ENCODE results near the gene ZKSCAN3. TPM values are rescaled to one million over a fixed set of nuclear protein-coding genes. Genes with fewer than 3 reads are reported as not detected.

ZKSCAN3 gene
- total RNA-seq, 1 experiment from 2014 or later: 11.2 TPM

DNA sequence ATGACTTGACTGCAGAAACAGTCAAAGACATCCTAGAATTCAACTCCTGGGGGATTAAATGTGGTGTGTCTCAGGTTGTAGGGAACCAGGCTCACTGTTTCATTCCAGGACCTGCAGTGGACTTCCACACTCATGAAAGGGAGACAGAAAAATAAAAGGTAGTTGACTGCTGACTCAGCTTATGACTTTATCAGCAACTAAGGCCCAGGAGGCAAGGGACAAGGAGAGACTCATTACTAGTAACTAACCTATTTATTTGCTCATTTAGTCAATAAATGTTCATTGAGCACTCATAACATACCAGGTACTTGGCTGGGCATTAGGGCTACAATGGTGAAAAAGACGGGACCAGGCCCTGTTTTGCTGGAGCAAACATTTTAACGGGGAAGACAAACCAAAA is 16.7 kb upstream of the ZKSCAN3 start:
- Histone ChIP-seq H3K27ac (ENCODE audit: low read depth, low read length) (no peak overlapping the region), H4K20me1 (ENCODE audit: insufficient read depth) (no peaks in the 10 kb centered on the region), H3K79me2 (ENCODE audit: insufficient read depth, low read length) (peaks cover 5% of the 10 kb centered on the region; the same call in 1 of the 2 replicates), H3K9me3 (ENCODE audit: control insufficient read depth in 1 of 2, insufficient read depth in 1 of 2, low read depth in 1 of 2, low read length in 2 of 2) (no peaks in the 10 kb centered on the region), H3K4me2 (ENCODE audit: low read length) (no peak overlapping the region), H3K36me3 (ENCODE audit: control insufficient read depth in 1 of 2, insufficient read depth in 2 of 2, low read length in 2 of 2) (no peaks in the 10 kb centered on the region), H3K9me2 (ENCODE audit: insufficient read depth) (no peaks in the 10 kb centered on the region), H3K4me1 (ENCODE audit: control insufficient read depth in 1 of 2, insufficient read depth in 2 of 2, low read length in 2 of 2) (peaks cover 13 to 19% of the 10 kb centered on the region in 2 experiments; a peak in 3 of 4 replicates), H3K9ac (ENCODE audit: low read length) (no peak overlapping the region), H3K4me3 (replicated peaks in 1 of 2; ENCODE audit: low read depth in 1 of 2, low read length in 2 of 2) (no peak overlapping the region), H3K27me3 (ENCODE audit: insufficient read depth, low read length) (no peaks in the 10 kb centered on the region), H2AFZ (ENCODE audit: low read depth, low read length, poor library complexity, severe bottlenecking) (no peak overlapping the region)
- intact Hi-C loops (cut with micrococcal nuclease): no loop called here
- ChIA-PET CTCF (no interaction called here), RAD21 (ENCODE audit: low non-redundant PET in 1 of 2, low total read pairs in 2 of 2, uncharacterized antibody in 2 of 2, unreplicated experiment in 2 of 2) (no interaction called here), POLR2A (no interaction called here)
- no TSS peak for BruUV-seq (replicated peaks)
- TF ChIP-seq EZH2 (IDR thresholded peaks at IDR 0.05): no peak
- no peak for TF ChIP-seq EZH2phosphoT487 (IDR thresholded peaks at IDR 0.05; ENCODE audit: borderline replicate concordance)
- no peak for TF ChIP-seq EGR1 (IDR thresholded peaks at IDR 0.05; ENCODE audit: low read depth)
- DNase-seq (ENCODE audit: low read depth, low spot score) (no peak), ATAC-seq (no peak)

DNA sequence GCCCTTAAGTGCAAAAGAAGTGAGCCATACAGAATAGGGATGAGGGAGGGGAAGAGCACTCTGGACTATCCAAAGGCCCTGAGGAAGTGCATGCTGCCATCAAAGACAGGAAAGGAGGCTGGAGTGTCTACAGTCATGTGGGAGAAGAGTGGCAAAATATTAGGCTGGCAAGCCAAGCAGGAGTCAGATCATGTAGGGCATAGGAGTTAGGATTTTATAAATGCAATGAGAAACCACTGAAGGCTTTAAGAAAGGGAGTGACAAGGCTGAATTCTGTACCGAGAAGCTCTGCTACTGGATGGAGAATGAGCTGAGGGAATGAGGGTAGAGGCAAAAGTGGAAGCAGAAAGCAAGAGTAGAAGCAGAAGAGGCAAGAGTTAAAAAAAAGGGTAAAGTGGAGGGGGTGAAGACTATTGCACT is 16.1 kb upstream of the ZKSCAN3 start:
- CTCF ChIA-PET: no interaction called here
- Histone ChIP-seq H3K36me3 (ENCODE audit: control insufficient read depth in 1 of 2, insufficient read depth in 2 of 2, low read length in 2 of 2) (no peaks in the 10 kb centered on the region), H3K27me3 (ENCODE audit: insufficient read depth, low read length) (no peaks in the 10 kb centered on the region), H3K4me3 (replicated peaks in 1 of 2; ENCODE audit: low read depth in 1 of 2, low read length in 2 of 2) (no peak overlapping the region), H3K27ac (ENCODE audit: low read depth, low read length) (no peak overlapping the region), H3K9ac (ENCODE audit: low read length) (no peak overlapping the region), H2AFZ (ENCODE audit: low read depth, low read length, poor library complexity, severe bottlenecking) (no peak overlapping the region), H3K9me3 (ENCODE audit: control insufficient read depth in 1 of 2, insufficient read depth in 1 of 2, low read depth in 1 of 2, low read length in 2 of 2) (no peaks in the 10 kb centered on the region), H3K4me2 (ENCODE audit: low read length) (no peak overlapping the region), H3K9me2 (ENCODE audit: insufficient read depth) (no peaks in the 10 kb centered on the region), H3K4me1 (ENCODE audit: control insufficient read depth in 1 of 2, insufficient read depth in 2 of 2, low read length in 2 of 2) (peaks cover 13 to 19% of the 10 kb centered on the region in 2 experiments; a peak in 3 of 4 replicates), H4K20me1 (ENCODE audit: insufficient read depth) (no peaks in the 10 kb centered on the region), H3K79me2 (ENCODE audit: insufficient read depth, low read length) (peaks cover 5% of the 10 kb centered on the region; the same call in 1 of the 2 replicates)
- RAD21 ChIA-PET (ENCODE audit: low non-redundant PET in 1 of 2, low total read pairs in 2 of 2, uncharacterized antibody in 2 of 2, unreplicated experiment in 2 of 2): no interaction called here
- no TSS peak for BruUV-seq (replicated peaks)
- POLR2A ChIA-PET: no interaction called here
- no peak for ATAC-seq
- no peak for DNase-seq (ENCODE audit: low read depth, low spot score)
- intact Hi-C loops (cut with micrococcal nuclease): no loop called here
- TF ChIP-seq ELF1 (IDR thresholded peaks at IDR 0.05; ENCODE audit: borderline replicate concordance, low read depth) (no peak), YY1 (IDR thresholded peaks at IDR 0.05; ENCODE audit: extremely low read depth, insufficient replicate concordance, low read depth, low read length) (no peak), SP1 (IDR thresholded peaks at IDR 0.05; ENCODE audit: low read depth) (no peak), TCF7L2 (IDR thresholded peaks at IDR 0.05; ENCODE audit: borderline replicate concordance, extremely low read depth, insufficient read depth, insufficient read length) (no peak), POLR2A (IDR thresholded peaks at IDR 0.05; ENCODE audit: borderline replicate concordance, extremely low read depth, insufficient read depth, insufficient read length) (no peak), RAD21 (IDR thresholded peaks at IDR 0.05; ENCODE audit: low read depth) (no peak), SRF (IDR thresholded peaks at IDR 0.05; ENCODE audit: low read depth) (no peak), ZNF274 (IDR thresholded peaks at IDR 0.05; ENCODE audit: low read depth, low read length) (no peak), CBX3 (IDR thresholded peaks at IDR 0.05; ENCODE audit: low read depth) (no peak), ZFX (IDR thresholded peaks at IDR 0.05) (no peak), SIN3A (IDR thresholded peaks at IDR 0.05; ENCODE audit: low read depth) (no peak)
- TF ChIP-seq, protein P1, sequence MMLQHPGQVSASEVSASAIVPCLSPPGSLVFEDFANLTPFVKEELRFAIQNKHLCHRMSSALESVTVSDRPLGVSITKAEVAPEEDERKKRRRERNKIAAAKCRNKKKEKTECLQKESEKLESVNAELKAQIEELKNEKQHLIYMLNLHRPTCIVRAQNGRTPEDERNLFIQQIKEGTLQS (IDR thresholded peaks at IDR 0.05): no peak
- TF ChIP-seq, protein P2, sequence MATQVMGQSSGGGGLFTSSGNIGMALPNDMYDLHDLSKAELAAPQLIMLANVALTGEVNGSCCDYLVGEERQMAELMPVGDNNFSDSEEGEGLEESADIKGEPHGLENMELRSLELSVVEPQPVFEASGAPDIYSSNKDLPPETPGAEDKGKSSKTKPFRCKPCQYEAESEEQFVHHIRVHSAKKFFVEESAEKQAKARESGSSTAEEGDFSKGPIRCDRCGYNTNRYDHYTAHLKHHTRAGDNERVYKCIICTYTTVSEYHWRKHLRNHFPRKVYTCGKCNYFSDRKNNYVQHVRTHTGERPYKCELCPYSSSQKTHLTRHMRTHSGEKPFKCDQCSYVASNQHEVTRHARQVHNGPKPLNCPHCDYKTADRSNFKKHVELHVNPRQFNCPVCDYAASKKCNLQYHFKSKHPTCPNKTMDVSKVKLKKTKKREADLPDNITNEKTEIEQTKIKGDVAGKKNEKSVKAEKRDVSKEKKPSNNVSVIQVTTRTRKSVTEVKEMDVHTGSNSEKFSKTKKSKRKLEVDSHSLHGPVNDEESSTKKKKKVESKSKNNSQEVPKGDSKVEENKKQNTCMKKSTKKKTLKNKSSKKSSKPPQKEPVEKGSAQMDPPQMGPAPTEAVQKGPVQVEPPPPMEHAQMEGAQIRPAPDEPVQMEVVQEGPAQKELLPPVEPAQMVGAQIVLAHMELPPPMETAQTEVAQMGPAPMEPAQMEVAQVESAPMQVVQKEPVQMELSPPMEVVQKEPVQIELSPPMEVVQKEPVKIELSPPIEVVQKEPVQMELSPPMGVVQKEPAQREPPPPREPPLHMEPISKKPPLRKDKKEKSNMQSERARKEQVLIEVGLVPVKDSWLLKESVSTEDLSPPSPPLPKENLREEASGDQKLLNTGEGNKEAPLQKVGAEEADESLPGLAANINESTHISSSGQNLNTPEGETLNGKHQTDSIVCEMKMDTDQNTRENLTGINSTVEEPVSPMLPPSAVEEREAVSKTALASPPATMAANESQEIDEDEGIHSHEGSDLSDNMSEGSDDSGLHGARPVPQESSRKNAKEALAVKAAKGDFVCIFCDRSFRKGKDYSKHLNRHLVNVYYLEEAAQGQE (IDR thresholded peaks at IDR 0.05; ENCODE audit: low read depth): no peak
- TF ChIP-seq, protein P3, sequence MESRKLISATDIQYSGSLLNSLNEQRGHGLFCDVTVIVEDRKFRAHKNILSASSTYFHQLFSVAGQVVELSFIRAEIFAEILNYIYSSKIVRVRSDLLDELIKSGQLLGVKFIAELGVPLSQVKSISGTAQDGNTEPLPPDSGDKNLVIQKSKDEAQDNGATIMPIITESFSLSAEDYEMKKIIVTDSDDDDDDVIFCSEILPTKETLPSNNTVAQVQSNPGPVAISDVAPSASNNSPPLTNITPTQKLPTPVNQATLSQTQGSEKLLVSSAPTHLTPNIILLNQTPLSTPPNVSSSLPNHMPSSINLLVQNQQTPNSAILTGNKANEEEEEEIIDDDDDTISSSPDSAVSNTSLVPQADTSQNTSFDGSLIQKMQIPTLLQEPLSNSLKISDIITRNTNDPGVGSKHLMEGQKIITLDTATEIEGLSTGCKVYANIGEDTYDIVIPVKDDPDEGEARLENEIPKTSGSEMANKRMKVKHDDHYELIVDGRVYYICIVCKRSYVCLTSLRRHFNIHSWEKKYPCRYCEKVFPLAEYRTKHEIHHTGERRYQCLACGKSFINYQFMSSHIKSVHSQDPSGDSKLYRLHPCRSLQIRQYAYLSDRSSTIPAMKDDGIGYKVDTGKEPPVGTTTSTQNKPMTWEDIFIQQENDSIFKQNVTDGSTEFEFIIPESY (IDR thresholded peaks at IDR 0.05; ENCODE audit: extremely low read depth, insufficient replicate concordance, low read length): no peak

Measured in HCT116 (cell line).